Activated CD8-positive, alpha-beta memory T cell treated with anti-CD3 and anti-CD28 coated beads, Interleukin-2, amount 10 ng/mL, durations not matched to agents 7 days and 5 days (primary cell): ENCODE measurements around the gene CYB5D1. TPM values are rescaled to one million over a fixed set of nuclear protein-coding genes. Genes with fewer than 3 reads are reported as not detected.
A peak's percentile ranks its signal among the peaks of the same experiment; 100 is the strongest.

Experiments used
- ATAC-seq: fragments of 150-1000 bp; cut with Tn5 transposase; one replicate; pipeline ENCODE4 v1.10.0; 2021; ENCODE audit warnings: moderate library complexity
- CTCF ChIA-PET: fragments of 350-600 bp; sonication (Branson Sonifier 250); formaldehyde crosslinking; loops from one replicate; lab custom pipeline; 2021; ENCODE audit warnings: antibody characterized with exemption; lab: Charles Lee
- DNase-seq: peaks from one replicate; pipeline ENCODE4 v3.0.0-alpha.2; 2020
- H3K27ac Mint-ChIP-seq: one replicate; pipeline ENCODE4 v1.8.0; 2021; ENCODE audit warnings: mild to moderate bottlenecking, mixed read lengths
- H3K27me3 Mint-ChIP-seq: one replicate; pipeline ENCODE4 v1.8.0; 2021; ENCODE audit warnings: mixed read lengths
- H3K36me3 Mint-ChIP-seq: one replicate; pipeline ENCODE4 v1.8.0; 2021; ENCODE audit warnings: mild to moderate bottlenecking, mixed read lengths
- H3K4me1 Mint-ChIP-seq: one replicate; pipeline ENCODE4 v1.8.0; 2021; ENCODE audit warnings: mixed read lengths
- H3K4me3 Mint-ChIP-seq: one replicate; pipeline ENCODE4 v1.8.0; 2021; ENCODE audit warnings: mild to moderate bottlenecking, moderate library complexity, mixed read lengths
- H3K9me3 Mint-ChIP-seq: one replicate; pipeline ENCODE4 v1.8.0; 2022; ENCODE audit warnings: low read depth, mixed read lengths
- total RNA-seq, 2 experiments: library from RNA; stranded (reverse); gene quantifications; one replicate each; pipeline ENCODE4 v1.2.3, GENCODE V29; 2021

Gene CYB5D1
- total RNA-seq, 2 experiments from 2014 or later, result 6.4 to 8.2 TPM

DNA sequence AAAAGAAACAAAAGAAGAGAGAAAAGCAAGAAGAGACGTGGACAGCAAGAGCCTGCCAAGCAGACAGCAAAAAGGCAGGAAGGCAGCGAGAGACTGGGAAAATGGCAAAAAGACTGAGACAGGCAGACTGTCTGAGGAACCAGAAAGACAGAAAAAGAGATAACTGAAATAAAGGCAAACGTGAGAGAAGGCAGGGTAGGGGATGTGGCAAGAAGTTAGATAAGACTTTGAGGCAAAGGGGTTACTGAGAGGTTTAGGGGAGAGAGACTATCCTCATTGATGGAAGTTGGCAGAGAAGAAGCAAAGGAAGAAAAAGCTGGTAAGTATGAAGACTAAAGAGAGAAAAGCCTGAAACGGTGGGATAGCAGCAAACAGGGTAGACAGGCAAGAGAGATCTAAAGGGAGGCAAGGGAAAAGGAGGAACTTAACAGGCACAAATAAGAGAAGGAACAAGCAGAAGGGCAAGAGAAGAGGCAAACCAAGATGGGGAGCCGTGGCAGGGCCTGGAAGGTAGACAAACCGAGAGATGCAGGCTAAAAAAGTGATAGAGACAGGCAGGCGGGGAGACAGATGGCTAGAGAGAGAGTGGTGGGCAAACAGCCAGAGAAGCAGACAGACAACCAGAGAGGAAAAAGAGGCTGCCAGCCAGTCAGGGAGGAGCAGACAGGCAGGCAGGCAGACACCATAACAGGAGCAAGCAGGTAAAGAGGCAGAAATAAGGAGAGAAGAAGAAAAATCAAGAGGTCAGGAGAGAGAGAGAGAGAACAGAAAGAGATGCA, 23.7 kb downstream of the CYB5D1 start:
- CTCF ChIA-PET, result no interaction called here
- no peak for DNase-seq
- H3K4me1 Mint-ChIP-seq, result peaks cover 5% of the 10 kb centered on the region
- no peak overlapping the region for H3K4me3 Mint-ChIP-seq
- H3K27me3 Mint-ChIP-seq, result no peaks in the 10 kb centered on the region
- no peak for ATAC-seq
- H3K36me3 Mint-ChIP-seq, result peaks cover 4% of the 10 kb centered on the region
- no peaks in the 10 kb centered on the region for H3K9me3 Mint-ChIP-seq
- no peak overlapping the region for H3K27ac Mint-ChIP-seq

DNA sequence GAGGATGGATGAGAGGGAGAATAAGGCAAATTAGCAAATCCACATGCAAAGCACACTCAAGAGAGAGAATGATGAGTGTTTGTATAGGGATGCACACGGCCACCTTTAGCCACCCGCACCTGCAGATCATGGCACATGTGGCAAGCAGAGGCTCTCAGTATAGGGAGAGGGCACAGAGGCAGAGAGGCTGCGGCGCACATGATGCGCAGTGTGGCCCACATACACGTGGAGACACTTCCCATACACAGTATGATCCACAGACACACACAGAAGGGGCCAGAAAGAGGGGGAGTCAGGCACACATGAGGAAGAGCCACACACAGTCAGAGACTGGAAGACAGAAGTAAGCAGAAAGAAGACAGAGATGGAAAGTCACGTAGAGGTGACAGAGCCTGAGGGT, 24.3 kb downstream of the CYB5D1 start:
- no peak overlapping the region for H3K27ac Mint-ChIP-seq
- CTCF ChIA-PET, result interaction anchor here (1.2 to 2.2 kb wide), 5 partner anchors 13 to 237 kb away, joined by 4 to 6 read pairs (median 4); no protein-coding TSS in a partner anchor
- DNase-seq (no peak), ATAC-seq (no peak)
- no peaks in the 10 kb centered on the region for H3K27me3 Mint-ChIP-seq
- H3K36me3 Mint-ChIP-seq, result peaks cover 3% of the 10 kb centered on the region
- H3K4me1 Mint-ChIP-seq, result peaks cover 5% of the 10 kb centered on the region
- H3K9me3 Mint-ChIP-seq, result no peaks in the 10 kb centered on the region
- H3K4me3 Mint-ChIP-seq, result no peak overlapping the region

DNA sequence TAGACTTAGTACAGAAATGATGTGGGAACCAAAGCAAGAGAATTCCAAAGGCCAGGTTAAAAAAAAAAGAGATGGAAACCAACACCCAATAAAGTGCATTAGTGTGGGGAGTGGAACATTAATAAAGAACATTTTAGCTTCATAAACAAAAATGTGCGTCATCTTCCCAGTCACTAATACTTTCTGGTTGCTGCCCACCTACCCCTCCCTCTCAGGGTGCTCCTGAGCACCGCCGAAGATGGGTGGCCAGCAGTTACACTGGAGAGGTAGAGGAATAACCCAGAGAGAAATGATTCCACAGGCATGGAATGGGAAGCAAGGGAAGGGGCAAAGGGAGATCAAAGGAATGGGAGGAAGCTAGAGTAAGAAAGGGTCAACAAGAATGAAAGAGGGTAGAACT, 24.8 kb downstream of the CYB5D1 start:
- Mint-ChIP-seq H3K4me1 (peaks cover 3% of the 10 kb centered on the region), H3K36me3 (peaks cover 1% of the 10 kb centered on the region), H3K27ac (no peak overlapping the region), H3K4me3 (no peak overlapping the region), H3K27me3 (no peaks in the 10 kb centered on the region), H3K9me3 (no peaks in the 10 kb centered on the region)
- ATAC-seq (no peak), DNase-seq (no peak)
- CTCF ChIA-PET, result interaction anchor here (1.2 to 2.2 kb wide), 6 partner anchors 14 to 236 kb away, joined by 4 to 6 read pairs (median 4); no protein-coding TSS in a partner anchor

DNA sequence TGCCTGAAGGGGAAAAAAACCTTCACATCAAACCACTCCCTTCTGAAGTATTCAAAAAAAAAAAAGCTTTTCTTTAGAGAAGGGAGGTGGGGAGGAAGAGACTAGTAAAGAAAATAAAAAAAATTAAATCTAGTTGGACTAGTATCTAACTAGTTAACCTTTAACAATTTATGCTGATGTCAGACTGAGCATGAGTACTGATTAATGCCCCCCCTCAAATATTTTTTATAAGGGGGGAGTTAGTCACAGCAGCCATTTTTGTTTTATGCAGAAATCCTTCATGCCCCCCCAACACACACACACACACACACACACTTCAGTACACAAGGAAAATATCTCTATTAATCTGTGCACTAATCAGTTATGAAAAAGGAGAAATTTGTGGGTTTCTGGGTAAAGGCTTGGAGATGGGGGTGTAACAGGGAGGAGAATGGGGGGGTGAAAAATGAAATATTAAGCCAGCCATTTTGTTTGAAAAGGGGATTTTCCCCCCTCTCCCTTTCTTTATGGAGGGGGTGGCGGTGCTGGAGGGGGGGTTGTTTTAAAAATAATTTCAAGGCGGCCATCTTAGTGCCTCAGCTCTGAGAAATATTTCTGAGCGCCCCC, 26.1 kb downstream of the CYB5D1 start:
- no peak for DNase-seq
- CTCF ChIA-PET, result interaction anchor here (0.5 to 2.2 kb wide), 5 partner anchors 15 to 236 kb away, joined by 3 to 6 read pairs (median 4); no protein-coding TSS in a partner anchor
- peaks cover 3% of the 10 kb centered on the region for H3K4me1 Mint-ChIP-seq
- no peaks in the 10 kb centered on the region for H3K9me3 Mint-ChIP-seq
- peaks cover 1% of the 10 kb centered on the region for H3K36me3 Mint-ChIP-seq
- H3K4me3 Mint-ChIP-seq, result peak overlapping the region; percentile 62
- ATAC-seq, result no peak
- H3K27ac Mint-ChIP-seq, result peak overlapping the region; percentile 72
- no peaks in the 10 kb centered on the region for H3K27me3 Mint-ChIP-seq

DNA sequence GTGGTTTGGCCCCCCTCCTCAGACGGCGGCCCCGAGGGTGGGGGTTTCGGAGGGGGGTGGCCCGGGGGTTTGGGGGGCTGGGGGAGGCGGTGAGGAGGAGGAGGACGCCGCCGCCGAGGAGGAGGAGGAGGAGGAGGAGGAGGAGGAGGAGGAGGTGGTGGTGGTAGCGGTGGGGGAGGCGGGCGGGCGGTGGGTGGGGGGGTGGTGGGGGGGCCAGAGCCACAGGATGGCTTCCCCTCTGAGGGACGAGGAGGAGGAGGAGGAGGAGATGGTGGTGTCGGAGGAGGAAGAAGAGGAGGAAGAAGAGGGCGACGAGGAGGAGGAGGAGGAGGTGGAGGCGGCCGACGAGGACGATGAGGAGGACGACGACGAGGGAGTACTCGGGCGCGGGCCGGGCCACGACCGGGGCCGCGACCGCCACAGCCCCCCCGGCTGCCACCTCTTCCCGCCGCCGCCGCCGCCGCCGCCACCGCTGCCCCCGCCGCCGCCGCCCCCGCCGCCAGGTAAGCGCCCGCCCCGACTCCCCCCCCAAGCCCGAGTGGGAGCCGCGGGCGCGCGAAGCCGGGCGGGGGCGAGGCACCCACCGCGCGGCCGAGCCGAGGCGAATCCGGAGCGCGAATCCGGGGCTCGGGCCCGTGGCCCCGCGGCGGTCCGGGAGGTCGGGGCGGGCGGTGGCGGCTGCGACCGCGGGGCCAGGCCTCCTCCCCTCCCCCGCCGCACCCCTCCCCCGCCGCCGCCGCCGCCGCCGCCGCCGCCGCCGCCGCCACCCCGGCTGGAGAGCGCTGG, 27.0 kb downstream of the CYB5D1 start:
- CTCF ChIA-PET, result interaction anchor here (1.0 to 1.8 kb wide), 3 partner anchors 21 to 108 kb away, joined by 4 to 6 read pairs (median 5); no protein-coding TSS in a partner anchor
- Mint-ChIP-seq H3K36me3 (peaks cover 1% of the 10 kb centered on the region), H3K27me3 (no peaks in the 10 kb centered on the region), H3K9me3 (no peaks in the 10 kb centered on the region), H3K27ac (peak overlapping the region; percentile 77), H3K4me1 (peaks cover 3% of the 10 kb centered on the region), H3K4me3 (peak overlapping the region; percentile 67)
- ATAC-seq, result peak; percentile 0
- DNase-seq, result peak; percentile 54

DNA sequence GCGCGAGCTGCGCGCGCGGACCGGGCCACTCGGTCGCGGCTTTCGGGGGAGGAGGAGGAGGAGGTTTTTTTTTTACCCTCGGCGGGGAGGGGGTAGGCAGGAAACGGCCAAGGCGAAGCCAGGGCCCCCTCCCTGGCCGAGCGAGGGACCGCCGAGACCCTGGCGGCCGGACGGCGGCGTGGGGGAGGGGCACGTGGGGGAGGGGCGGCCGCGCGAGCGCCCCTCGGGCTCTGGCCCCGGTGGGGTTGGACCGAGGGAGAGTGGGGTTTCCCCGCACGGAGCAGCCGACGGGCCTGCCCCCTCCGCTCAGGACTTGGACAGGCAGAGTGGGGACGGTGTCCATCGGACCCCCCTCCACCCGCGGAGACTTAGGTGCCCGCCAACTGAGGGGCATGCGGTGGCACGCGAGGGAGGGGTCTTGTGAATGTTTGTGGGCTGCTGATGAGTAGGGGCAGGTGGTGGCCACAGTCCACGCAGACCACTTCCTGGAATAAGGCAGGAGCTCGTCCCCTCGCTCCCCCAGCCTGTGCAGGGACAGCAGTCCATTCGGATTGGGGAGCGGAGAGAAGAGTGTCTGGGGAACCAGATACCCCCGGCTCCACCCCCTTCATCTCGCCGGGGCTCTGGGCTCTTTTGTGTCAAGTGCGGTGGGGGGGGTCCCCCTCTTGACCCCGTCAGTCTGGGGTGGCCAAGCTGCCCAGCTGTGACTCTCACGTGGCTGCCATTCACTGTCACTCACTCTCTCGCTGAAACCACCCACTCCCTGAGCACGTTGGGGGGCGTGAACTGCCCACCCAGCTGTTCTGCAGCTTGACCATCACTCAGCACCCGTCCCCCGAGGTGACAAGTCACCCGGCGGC, 27.8 kb downstream of the CYB5D1 start:
- Mint-ChIP-seq H3K4me1 (peaks cover 3% of the 10 kb centered on the region), H3K27ac (no peak overlapping the region), H3K27me3 (no peaks in the 10 kb centered on the region), H3K9me3 (no peaks in the 10 kb centered on the region), H3K36me3 (peaks cover 8% of the 10 kb centered on the region), H3K4me3 (no peak overlapping the region)
- CTCF ChIA-PET, result interaction anchor here (1.0 to 1.8 kb wide), 8 partner anchors 17 to 107 kb away, joined by 3 to 6 read pairs (median 5); partner anchors contain the start of genes CYB5D1 and NAA38
- ATAC-seq (peak; percentile 15), DNase-seq (peak; percentile 72)

DNA sequence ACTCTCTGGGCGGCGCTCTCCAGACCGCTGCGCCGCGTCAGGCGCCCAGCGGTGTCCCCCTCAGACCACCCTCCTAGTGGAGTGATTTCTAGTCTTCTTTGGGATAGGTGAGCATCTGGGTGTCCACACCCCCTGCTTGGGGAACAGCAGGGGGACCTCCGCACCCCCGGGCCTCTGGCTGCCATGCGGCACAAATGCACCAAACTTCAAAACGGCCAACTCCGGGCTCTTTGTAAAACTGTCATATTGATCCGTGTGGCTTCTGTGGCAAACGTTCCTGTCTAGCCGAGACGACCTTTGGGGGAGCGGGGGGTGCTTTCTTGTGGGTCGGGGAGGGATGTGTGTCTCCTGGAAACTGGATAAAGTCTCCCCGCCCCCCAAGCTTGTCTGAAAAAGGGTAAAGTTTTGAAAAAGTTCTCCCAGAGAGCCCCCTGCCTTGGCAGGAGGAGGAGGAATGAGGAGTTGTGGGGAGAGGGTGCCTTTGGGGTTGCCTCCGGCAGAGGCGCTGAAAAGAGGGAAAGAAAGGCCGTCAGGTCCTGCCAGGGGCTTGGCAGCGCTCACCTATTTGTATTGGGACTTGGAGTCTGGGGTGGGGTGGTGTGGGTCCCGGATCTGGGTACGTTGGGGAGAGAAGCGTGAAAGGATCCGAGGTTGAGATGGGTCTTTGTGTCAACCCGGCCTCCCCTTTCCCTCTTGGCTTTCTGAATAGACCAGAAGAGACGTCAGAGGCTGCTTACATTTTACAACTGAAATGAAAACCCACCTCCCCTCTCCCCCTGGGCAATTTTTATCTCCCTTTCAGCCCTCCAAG, 28.6 kb downstream of the CYB5D1 start:
- H3K4me3 Mint-ChIP-seq, result no peak overlapping the region
- no peaks in the 10 kb centered on the region for H3K27me3 Mint-ChIP-seq
- peaks cover 16% of the 10 kb centered on the region for H3K36me3 Mint-ChIP-seq

DNA sequence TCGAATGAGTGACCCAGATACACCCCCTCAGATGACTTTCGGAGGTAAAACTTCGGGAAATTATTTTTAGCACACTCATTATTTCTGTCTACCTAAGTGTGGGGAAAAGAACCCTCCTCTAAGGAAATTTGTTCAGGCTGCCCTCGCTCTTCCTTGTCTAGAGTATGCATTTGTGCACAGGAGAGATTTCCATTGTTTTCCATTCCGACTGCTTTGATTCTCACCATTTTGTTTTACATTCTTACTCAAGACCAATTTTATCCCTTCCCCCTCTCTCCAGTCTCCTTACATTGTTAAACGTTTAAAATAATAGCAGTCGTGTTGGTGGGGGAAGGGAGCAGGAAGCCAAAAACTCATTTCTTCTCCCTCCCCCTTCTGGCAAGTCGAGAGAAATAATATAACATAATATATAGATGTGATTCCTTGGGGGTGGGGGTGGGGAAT, 29.3 kb downstream of the CYB5D1 start:
- peaks cover 5% of the 10 kb centered on the region for H3K4me1 Mint-ChIP-seq
- H3K36me3 Mint-ChIP-seq, result peaks cover 19% of the 10 kb centered on the region
- no peak overlapping the region for H3K27ac Mint-ChIP-seq
- H3K4me3 Mint-ChIP-seq, result no peak overlapping the region
- no peak for DNase-seq
- CTCF ChIA-PET, result no interaction called here
- no peaks in the 10 kb centered on the region for H3K9me3 Mint-ChIP-seq
- ATAC-seq, result no peak
- no peaks in the 10 kb centered on the region for H3K27me3 Mint-ChIP-seq

More for the DNA sequence above, 28.6 kb downstream of the CYB5D1 start:
- CTCF ChIA-PET, result interaction anchor here (1.0 to 1.8 kb wide), 8 partner anchors 17 to 106 kb away, joined by 3 to 6 read pairs (median 5); partner anchors contain the start of genes CYB5D1 and NAA38
- DNase-seq (peak; percentile 77), ATAC-seq (peak; percentile 10)
- Mint-ChIP-seq H3K4me1 (peaks cover 3% of the 10 kb centered on the region), H3K9me3 (no peaks in the 10 kb centered on the region), H3K27ac (no peak overlapping the region)

DNA sequence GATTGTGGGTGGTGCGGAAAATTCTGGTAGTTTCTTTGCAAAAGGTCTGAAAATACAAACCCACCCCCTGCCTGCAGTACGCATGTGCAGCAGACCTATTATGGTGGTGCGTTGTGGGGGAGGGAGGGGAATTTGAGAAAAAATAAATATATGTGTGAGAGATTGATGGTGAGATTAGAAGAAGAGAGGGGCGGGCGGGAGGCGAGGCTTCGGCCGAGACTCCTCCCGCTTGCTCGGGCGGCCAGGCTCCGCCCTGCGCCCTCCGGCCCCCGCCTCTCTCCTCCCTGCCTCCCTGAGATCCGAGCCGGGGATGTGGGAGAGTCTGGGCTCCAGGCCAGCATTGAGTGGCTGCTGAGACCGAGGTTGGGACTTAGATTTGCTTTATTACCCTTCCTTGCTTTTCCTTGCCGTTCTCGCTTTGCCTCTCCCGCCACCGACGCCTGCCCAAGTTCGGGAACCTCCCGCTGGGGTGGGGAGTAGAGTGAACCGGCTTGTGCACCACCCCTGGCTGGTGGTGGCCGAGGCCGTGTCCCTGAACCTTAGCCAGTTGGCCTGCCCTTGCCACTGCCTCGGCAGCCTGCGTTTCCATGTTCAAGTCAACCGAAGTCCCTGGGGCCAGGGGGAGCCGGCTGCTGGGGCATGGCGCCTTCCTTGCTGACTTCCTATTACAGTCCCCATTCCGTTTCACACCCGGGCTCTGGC, 29.8 kb downstream of the CYB5D1 start:
- peaks cover 20% of the 10 kb centered on the region for H3K36me3 Mint-ChIP-seq
- H3K9me3 Mint-ChIP-seq, result no peaks in the 10 kb centered on the region
- H3K27me3 Mint-ChIP-seq, result no peaks in the 10 kb centered on the region
- no peak overlapping the region for H3K4me3 Mint-ChIP-seq
- CTCF ChIA-PET, result interaction anchor here (1.4 kb wide), 1 partner anchor 26 kb away, joined by 3 read pairs; no protein-coding TSS in a partner anchor
- no peak overlapping the region for H3K27ac Mint-ChIP-seq
- peaks cover 6% of the 10 kb centered on the region for H3K4me1 Mint-ChIP-seq
- ATAC-seq (peak; percentile 81), DNase-seq (peak; percentile 95)

DNA sequence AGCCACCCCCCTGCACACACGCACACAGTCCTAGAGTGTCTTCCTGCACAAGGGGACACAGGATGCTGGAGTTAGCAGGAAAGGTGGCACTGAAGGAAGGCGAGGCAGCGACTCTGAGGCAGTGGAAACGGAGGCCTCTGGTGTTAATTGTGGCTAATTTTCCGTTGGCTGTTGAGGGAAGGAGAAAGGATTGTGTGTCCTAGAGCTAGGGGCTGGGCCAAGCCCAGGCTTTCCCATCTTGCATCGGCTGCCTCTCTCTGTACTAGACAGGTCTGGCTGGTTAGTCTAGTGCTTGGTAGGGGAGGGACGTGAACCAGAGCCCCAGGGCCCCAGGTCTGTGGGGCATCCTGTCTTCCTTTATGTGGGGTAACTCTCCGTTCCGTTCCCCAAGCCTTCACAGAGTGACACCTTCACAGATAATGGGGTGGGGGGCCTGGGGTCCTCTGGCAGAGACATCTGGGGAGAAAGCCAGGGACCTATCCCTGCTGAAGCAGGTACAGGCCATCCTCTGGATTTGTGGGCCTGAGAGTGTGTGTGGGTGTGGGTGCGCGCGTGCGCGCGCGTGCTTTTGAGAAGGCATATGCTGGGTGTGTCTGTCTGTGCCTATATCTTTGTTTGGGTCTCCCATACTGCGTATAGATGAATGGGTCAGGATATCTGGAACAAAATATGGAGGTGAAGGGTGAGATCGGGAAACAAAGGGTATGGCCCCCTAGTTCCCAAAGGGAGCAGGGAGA, 30.5 kb downstream of the CYB5D1 start, which contains the start of gene CHD3:
Gene CHD3 (plus strand): TSS at position 606 of the 737 bp plus-strand sequence. CDS start 212 bp downstream, outside the sequence.
- Mint-ChIP-seq H3K27me3 (no peaks in the 10 kb centered on the region), H3K4me3 (no peak within 1 kb of the TSS), H3K27ac (peak within 1 kb of the TSS; percentile 40), H3K36me3 (peaks cover 22% of the 10 kb centered on the region), H3K4me1 (peaks cover 6% of the 10 kb centered on the region), H3K9me3 (no peaks in the 10 kb centered on the region)
- DNase-seq (peak; percentile 60), ATAC-seq (peak; percentile 11)
- CTCF ChIA-PET, result interaction anchor here (0.9 to 1.5 kb wide), 3 partner anchors 27 to 34 kb away, joined by 3 to 4 read pairs (median 3); partner anchors contain the start of gene RNF227
